Measurements from ENCODE around the gene PHLDA3. TPM values are rescaled to one million over a fixed set of nuclear protein-coding genes. Genes with fewer than 3 reads are reported as not detected.

The PHLDA3 gene
- total and polyA plus RNA-seq, 8 donors = 4.0 to 66.5 (median 25.7) TPM

GRCh38 chr1:201497935-201498509, 29.0 kb upstream of the PHLDA3 start:
- TF ChIP-seq EP300 (IDR thresholded peaks at IDR 0.05) (no peak), CTCF (IDR thresholded peaks at IDR 0.05) (no peak), POLR2A (IDR thresholded peaks at IDR 0.05) (no peak), POLR2AphosphoS5 (IDR thresholded peaks at IDR 0.05) (no peak)
- H3K4me3 ChIP-seq = no peak overlapping the region
- peaks cover 67 to 100% (median 86%) of the 10 kb centered on the region in 4 donors for H3K4me1 ChIP-seq
- no peak for DNase-seq
- WGBS, 5 donors = 82 to 92% (median 86%) methylated on average over 16 of the region's 16 CpGs
- H3K27ac ChIP-seq = peak overlapping the region in 4 of 5 donors; percentile 93 to 96 (median 95)
- H3K36me3 ChIP-seq = peaks cover 24 to 49% (median 31%) of the 10 kb centered on the region in 4 donors
- no peaks in the 10 kb centered on the region for H3K9me3 ChIP-seq
- no peaks in the 10 kb centered on the region for H3K27me3 ChIP-seq
- intact Hi-C loops (cut with DNase I; ENCODE audit: low total_unique reads) = no loop called here

DNA sequence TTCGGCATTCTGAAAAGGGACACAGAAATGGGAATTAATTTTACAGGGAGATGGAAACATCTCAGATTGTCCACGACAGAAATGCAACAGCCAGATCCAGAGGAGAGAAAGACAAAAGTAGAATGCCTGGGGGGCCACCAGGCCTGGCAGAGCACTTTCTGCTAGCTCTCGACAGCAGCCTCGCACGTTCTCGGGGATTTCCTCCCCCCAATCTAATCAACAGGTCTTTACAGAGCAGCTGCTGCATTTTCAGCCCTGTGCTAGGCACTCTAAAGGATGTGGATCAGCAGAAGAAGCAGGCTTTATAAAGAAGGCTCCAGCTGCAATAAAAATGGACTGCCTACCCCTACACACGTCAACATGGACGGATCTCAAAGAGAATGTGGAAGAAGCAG, 27.3 kb upstream of the PHLDA3 start:
- intact Hi-C loops (cut with DNase I; ENCODE audit: low total_unique reads) = no loop called here
- Histone ChIP-seq H3K27ac (peak overlapping the region; percentile 56 to 96 (median 95)), H3K4me1 (peaks cover 50 to 100% (median 88%) of the 10 kb centered on the region in 4 donors), H3K36me3 (peaks cover 24 to 56% (median 34%) of the 10 kb centered on the region in 4 donors), H3K9me3 (no peaks in the 10 kb centered on the region), H3K4me3 (no peak overlapping the region), H3K27me3 (no peaks in the 10 kb centered on the region)
- no peak for DNase-seq
- WGBS, 5 donors = 49 to 64% (median 59%) methylated on average over 8 of the region's 8 CpGs
- no peak for TF ChIP-seq POLR2AphosphoS5 (IDR thresholded peaks at IDR 0.05)
- TF ChIP-seq POLR2A (IDR thresholded peaks at IDR 0.05) = no peak
- no peak for TF ChIP-seq CTCF (IDR thresholded peaks at IDR 0.05)
- no peak for TF ChIP-seq EP300 (IDR thresholded peaks at IDR 0.05)

DNA sequence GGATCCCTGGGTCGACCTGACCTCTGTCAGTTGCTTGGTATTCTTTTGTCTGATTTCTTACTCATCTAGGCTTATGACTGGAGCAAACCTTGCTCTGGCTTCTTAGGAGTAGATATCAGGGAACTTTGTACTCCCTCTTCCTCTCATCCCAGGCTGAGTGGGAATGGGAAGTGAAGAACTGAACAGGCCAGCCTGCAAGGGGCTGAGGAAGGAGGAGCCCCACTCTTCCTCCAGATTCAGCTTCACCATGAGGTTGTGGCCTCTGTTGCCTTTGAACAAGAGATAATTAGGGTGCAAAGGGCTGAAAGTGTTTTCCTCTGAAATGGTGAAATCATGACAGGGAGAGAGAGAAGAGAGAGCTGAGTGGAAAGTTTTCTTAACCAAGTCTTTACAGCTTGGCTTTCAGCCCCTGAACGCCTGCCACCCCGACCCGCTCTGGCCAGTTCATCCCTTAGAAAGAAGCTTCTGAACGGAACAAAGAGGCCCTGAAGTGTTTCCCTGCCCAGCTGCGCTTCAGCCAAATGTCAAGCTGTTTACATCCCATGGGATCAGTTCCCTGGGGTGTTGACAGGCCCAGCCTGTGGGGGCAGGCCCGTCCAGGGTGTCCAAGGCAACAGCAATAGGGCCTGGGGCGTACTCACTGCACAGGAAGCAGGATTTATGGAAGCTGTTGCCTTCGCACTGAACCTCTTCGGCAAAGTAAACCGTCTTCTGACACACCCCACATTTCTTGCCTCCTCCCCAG, 26.7 kb upstream of the PHLDA3 start:
- 30 to 51% (median 39%) methylated on average over 11 of the region's 11 CpGs for WGBS, 5 donors
- Histone ChIP-seq H3K27ac (peak overlapping the region; percentile 56 to 96 (median 95)), H3K27me3 (no peaks in the 10 kb centered on the region), H3K9me3 (no peaks in the 10 kb centered on the region), H3K4me3 (no peak overlapping the region), H3K36me3 (peaks cover 24 to 61% (median 37%) of the 10 kb centered on the region in 4 donors), H3K4me1 (peaks cover 44 to 100% (median 87%) of the 10 kb centered on the region in 4 donors)
- intact Hi-C loops (cut with DNase I; ENCODE audit: low total_unique reads) = no loop called here
- peak; percentile 33 to 88 for DNase-seq
- no peak for TF ChIP-seq POLR2A (IDR thresholded peaks at IDR 0.05)
- TF ChIP-seq EP300 (IDR thresholded peaks at IDR 0.05) = peak; percentile 62
- TF ChIP-seq POLR2AphosphoS5 (IDR thresholded peaks at IDR 0.05) = peak; percentile 49 to 84 (median 70)

DNA sequence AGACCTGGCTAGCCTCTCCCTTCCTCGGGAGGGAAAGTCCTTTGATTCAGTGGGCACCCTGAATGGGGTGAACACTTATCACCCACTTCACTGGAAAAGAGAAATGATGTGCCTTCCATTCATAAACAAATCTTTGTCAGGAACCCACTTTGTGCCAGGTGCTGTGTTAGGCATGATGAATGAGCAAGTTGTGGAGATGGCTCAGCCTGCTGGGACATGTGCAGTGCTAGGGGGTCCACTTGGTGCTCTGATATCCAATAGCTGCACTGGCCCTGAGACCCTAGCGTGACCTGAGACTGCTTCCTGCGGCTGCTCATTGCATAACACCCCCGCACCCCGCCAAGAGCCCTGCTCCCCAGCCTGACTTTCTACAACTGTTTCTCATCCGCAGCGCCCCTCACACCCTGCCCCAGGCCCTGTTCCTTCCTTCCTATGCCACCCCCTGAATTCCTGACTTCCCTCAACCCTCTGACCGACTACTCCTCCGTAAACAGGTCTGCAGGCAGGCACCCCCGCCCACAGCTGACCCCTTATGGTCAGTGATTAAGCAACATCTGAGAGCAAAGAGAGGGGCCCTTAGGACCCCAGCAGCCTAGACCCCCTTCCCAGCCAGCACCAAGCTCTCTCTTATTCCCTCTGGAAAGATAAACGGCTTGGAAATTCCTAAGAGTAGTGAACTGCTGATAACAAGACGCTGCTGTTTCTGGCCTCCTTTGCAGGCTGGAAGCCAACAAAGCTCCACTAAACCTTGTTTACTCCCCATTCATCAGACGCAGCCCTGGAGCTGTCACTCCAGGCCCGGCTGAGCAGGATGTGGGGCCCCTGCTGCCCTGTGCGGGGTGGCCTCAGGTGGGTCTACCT, 25.0 kb upstream of the PHLDA3 start:
- no peaks in the 10 kb centered on the region for H3K9me3 ChIP-seq
- peaks cover 50 to 100% (median 87%) of the 10 kb centered on the region in 4 donors for H3K4me1 ChIP-seq
- DNase-seq = peak; percentile 61 to 92
- WGBS, 5 donors = 25 to 33% (median 29%) methylated on average over 15 of the region's 15 CpGs
- no peak for TF ChIP-seq POLR2AphosphoS5 (IDR thresholded peaks at IDR 0.05)
- no peak for TF ChIP-seq POLR2A (IDR thresholded peaks at IDR 0.05)
- TF ChIP-seq CTCF (IDR thresholded peaks at IDR 0.05) = no peak
- TF ChIP-seq EP300 (IDR thresholded peaks at IDR 0.05) = no peak
- H3K27ac ChIP-seq = peak overlapping the region; percentile 8 to 95 (median 93)
- no peaks in the 10 kb centered on the region for H3K27me3 ChIP-seq
- intact Hi-C loops (cut with DNase I; ENCODE audit: low total_unique reads) = no loop called here
- peaks cover 34 to 79% (median 51%) of the 10 kb centered on the region in 4 donors for H3K36me3 ChIP-seq
- no peak overlapping the region for H3K4me3 ChIP-seq
